Right lobe of liver (tissue), 6 donors: ENCODE measurements around the gene SLC4A4. TPM values are rescaled to one million over a fixed set of nuclear protein-coding genes. Genes with fewer than 3 reads are reported as not detected.

Experiments
- ATAC-seq, 4 donors: fragments of 200-7000 bp; cut with Tn5 transposase; one replicate each; pipeline ENCODE4 v1.9.1; 2020; ENCODE audit warnings: mild to moderate bottlenecking in 4 of 4, moderate library complexity in 4 of 4
- DNase-seq, 3 donors: peaks; one replicate each; pipeline ENCODE4 v3.0.0-alpha.2; 2020
- H3K27ac ChIP-seq, 3 donors: fragments of 200-600 bp; one replicate each; pipeline ENCODE4 v1.8.0; 2022
- H3K27me3 ChIP-seq, 2 donors: fragments of 200-600 bp; one replicate each; pipeline ENCODE4 v1.8.0; 2022
- H3K36me3 ChIP-seq, 4 donors: fragments of 200-600 bp; sonication (generic) in 1 of 4; one replicate each; pipeline versions ENCODE4 v1.5.1 to v1.8.0; 2017 to 2022; ENCODE audit warnings: control low read depth in 1 of 4
- H3K4me1 ChIP-seq, 4 donors: fragments of 200-600 bp; sonication (generic) in 1 of 4; one replicate each; pipeline versions ENCODE4 v1.5.1 to v1.8.0; 2017 to 2022; ENCODE audit warnings: control low read depth in 1 of 4
- H3K4me3 ChIP-seq, 3 donors: fragments of 200-600 bp; one replicate each; pipeline ENCODE4 v1.8.0; 2022
- H3K9me3 ChIP-seq, 4 donors: fragments of 200-600 bp; sonication (generic) in 1 of 4; one replicate each; pipeline versions ENCODE4 v1.5.1 to v1.8.0; 2017 to 2022; ENCODE audit warnings: control low read depth in 1 of 4
- CTCF ChIP-seq, 4 donors: fragments of 200-600 bp in 3 of 4; fragments of 450-650 bp in 1 of 4; IDR thresholded peaks; one replicate each; pipeline versions ENCODE4 v1.5.1 to v1.8.0; 2016 to 2022; ENCODE audit warnings: antibody characterized with exemption in 4 of 4, mild to moderate bottlenecking in 2 of 4
- POLR2A ChIP-seq: fragments of 450-650 bp; IDR thresholded peaks from one replicate; pipeline ENCODE4 v1.6.1; 2017; ENCODE audit warnings: antibody characterized with exemption, mild to moderate bottlenecking
- WGBS: methylation state at CpG from one replicate; pipeline ENCODE4 v1.1.6; 2018; ENCODE audit warnings: low coverage, low lambda C conversion rate; ENCODE audit not compliant: insufficient coverage; ENCODE audit errors: missing lambda C conversion rate; 5-methylcytosine and 5-hydroxymethylcytosine counted together
- intact Hi-C, 2 donors: fragments of 100-400 bp; cut with DNase I; formaldehyde crosslinking; loops; one replicate each; pipeline versions ENCODE4 v1.11.2 to v1.14.1; 2022
- total RNA-seq, 6 experiments: library from RNA; depleted of rRNA in 2 of 6; stranded (reverse); fragments of >200 nt in 2 of 6; fragmentation: NEBNext Ultra II Directional in 3 of 6; extraction: Animal tissue kit (Norgen Biotek cat#: 25700) in 3 of 6; gene quantifications; one replicate each; pipeline versions ENCODE4 v1.1.0 to v1.2.4, GENCODE V29; 2016 to 2023
- donor health status: DM: no; HTN: yes; CAD: no.
- donor health status: DM: no; HTN: no; CAD: no.
- donor health status: DM: no; HTN: no; CAD: no.
- donor health status: DM: no; HTN: yes; CAD: no.
- donor health status: DM: no; HTN: yes; CAD: no.

SLC4A4 gene
- total RNA-seq, 6 experiments from 2014 or later = 16.5 to 28.7 (median 24.4) TPM

- no peaks in the 10 kb centered on the region for H3K9me3 ChIP-seq
- intact Hi-C loops = no loop called here
- no peak overlapping the region for H3K4me3 ChIP-seq
- H3K27ac ChIP-seq = no peak overlapping the region
- peaks cover 0 to 2% (median 0%) of the 10 kb centered on the region in 4 donors for H3K36me3 ChIP-seq
- ATAC-seq = no peak
- no peaks in the 10 kb centered on the region for H3K27me3 ChIP-seq
- H3K4me1 ChIP-seq = peaks cover 0 to 21% (median 4%) of the 10 kb centered on the region in 4 donors
- no peak for DNase-seq
- TF ChIP-seq POLR2A (no peak), CTCF (IDR thresholded peaks at IDR 0.05) (no peak)
- WGBS = 71% methylated on average over 2 of the region's 2 CpGs
Observed at GRCh38 chr4:71554025-71554424, 215.2 kb downstream of the SLC4A4 start.

- no peaks in the 10 kb centered on the region for H3K4me1 ChIP-seq
- no peaks in the 10 kb centered on the region for H3K9me3 ChIP-seq
- 33% methylated on average over 1 of the region's 1 CpG for WGBS
- no peak overlapping the region for H3K27ac ChIP-seq
- H3K27me3 ChIP-seq = no peaks in the 10 kb centered on the region
- peaks cover 0 to 4% (median under 1%) of the 10 kb centered on the region in 4 donors for H3K36me3 ChIP-seq
- intact Hi-C loops = no loop called here
- TF ChIP-seq POLR2A = no peak
- TF ChIP-seq CTCF (IDR thresholded peaks at IDR 0.05) = no peak
- H3K4me3 ChIP-seq = no peak overlapping the region
- no peak for DNase-seq
- ATAC-seq = no peak
Observed at GRCh38 chr4:71558248-71558647, 219.4 kb downstream of the SLC4A4 start.

GRCh38 chr4:71559957-71560571 is 221.2 kb downstream of the SLC4A4 start:
- ATAC-seq = peak in 1 of 4 donors; percentile 46

GRCh38 chr4:71564775-71565174 is 226.0 kb downstream of the SLC4A4 start:
- H3K27ac ChIP-seq = no peak overlapping the region
- intact Hi-C loops = no loop called here
- DNase-seq = no peak
- no peak for ATAC-seq
- H3K4me3 ChIP-seq = no peak overlapping the region
- H3K27me3 ChIP-seq = no peaks in the 10 kb centered on the region
- no peaks in the 10 kb centered on the region for H3K9me3 ChIP-seq
- 74% methylated on average over 2 of the region's 2 CpGs for WGBS
- H3K4me1 ChIP-seq = no peaks in the 10 kb centered on the region
- H3K36me3 ChIP-seq = peaks cover 0 to 4% (median under 1%) of the 10 kb centered on the region in 4 donors
- TF ChIP-seq POLR2A (no peak), CTCF (IDR thresholded peaks at IDR 0.05) (no peak)

More at GRCh38 chr4:71559957-71560571, 221.2 kb downstream of the SLC4A4 start:
- Histone ChIP-seq H3K4me3 (no peak overlapping the region), H3K9me3 (no peaks in the 10 kb centered on the region), H3K27me3 (no peaks in the 10 kb centered on the region), H3K36me3 (peaks cover 0 to 4% (median under 1%) of the 10 kb centered on the region in 4 donors), H3K27ac (no peak overlapping the region), H3K4me1 (no peaks in the 10 kb centered on the region)
- DNase-seq = no peak
- intact Hi-C loops = no loop called here
- TF ChIP-seq POLR2A = no peak
- no peak for TF ChIP-seq CTCF (IDR thresholded peaks at IDR 0.05)
- 0% methylated on average over 1 of the region's 1 CpG for WGBS
